K562 (cell line): Measurements from ENCODE around the gene KCNMB1.

ENCODE experiments used
- CHD4 ChIP-seq: fragments of 200-600 bp; sonication (generic); IDR thresholded peaks from 3 replicates; pipeline ENCODE4 v1.6.1; 2012; ENCODE audit warnings: low read depth, mild to moderate bottlenecking, mixed read lengths, low read length, inconsistent platforms; ENCODE audit not compliant: insufficient read depth, insufficient replicate concordance, poor library complexity, severe bottlenecking
- HNRNPL ChIP-seq: fragments of 200-400 bp; formaldehyde crosslinking; IDR thresholded peaks from 2 replicates; pipeline ENCODE4 v1.6.1; 2017; ENCODE audit warnings: low read depth, mild to moderate bottlenecking, low read length
- POLR2A ChIP-seq: fragments of 450-650 bp; conservative IDR thresholded peaks from 2 replicates; pipeline ENCODE4 v1.6.1; 2016
- POLR2AphosphoS5 ChIP-seq: IDR thresholded peaks from 2 replicates; pipeline ENCODE4 v1.6.1; 2011; ENCODE audit warnings: mild to moderate bottlenecking, low read depth, low read length, moderate library complexity; ENCODE audit not compliant: control insufficient read depth, insufficient read depth
- RFX7 ChIP-seq: fragments of 250-450 bp; sonication (Bioruptor Pico); IDR thresholded peaks from 2 replicates; pipeline ENCODE4 v1.5.1; 2021; ENCODE audit warnings: mild to moderate bottlenecking
- RUNX1 ChIP-seq: sonication (generic); IDR thresholded peaks from 2 replicates; pipeline ENCODE4 v1.6.1; 2016; ENCODE audit warnings: antibody characterized with exemption, low read depth
- SRF ChIP-seq, 2 experiments: fragments of 250-450, 450-650 bp in 1 of 2; sonication (Bioruptor Pico) in 1 of 2; sonication (generic) in 1 of 2; formaldehyde crosslinking; IDR thresholded peaks; 2 replicates each; pipeline versions ENCODE4 v1.5.0 to v1.5.1; 2020 to 2022; ENCODE audit warnings: mild to moderate bottlenecking in 1 of 2, missing genetic modification reagents in 1 of 2
- TBL1XR1 ChIP-seq, 2 experiments: IDR thresholded peaks; 2 replicates each; pipeline ENCODE4 v1.6.1; 2012; ENCODE audit warnings: improper control_type of control experiment in 2 of 2, low read length in 2 of 2, mild to moderate bottlenecking in 1 of 2
- ZNF23 ChIP-seq: fragments of 250-450 bp; sonication (Bioruptor Pico); IDR thresholded peaks from 2 replicates; pipeline ENCODE4 v1.4.0; 2020; ENCODE audit warnings: mild to moderate bottlenecking
- ZNF707 ChIP-seq: fragments of 250-450 bp; sonication (Bioruptor Pico); conservative IDR thresholded peaks from 2 replicates; pipeline ENCODE4 v1.8.0; 2022; ENCODE audit warnings: inconsistent platforms, mild to moderate bottlenecking, moderate library complexity
- ZNF76 ChIP-seq: fragments of 250-450 bp; sonication (Bioruptor Pico); IDR thresholded peaks from 2 replicates; pipeline ENCODE4 v1.4.0; 2020; ENCODE audit warnings: mild to moderate bottlenecking, moderate library complexity, borderline replicate concordance
- TF ChIP-seq, protein P1 (sequence below): fragments of 250-450 bp; sonication (Bioruptor Pico); IDR thresholded peaks from 2 replicates; pipeline ENCODE4 v1.4.0; 2020; ENCODE audit warnings: mild to moderate bottlenecking, moderate library complexity

- no peak for TF ChIP-seq ZNF23 (CRISPR knock-in tag)
- no peak for TF ChIP-seq POLR2AphosphoS5
- no peak for TF ChIP-seq HNRNPL
- TF ChIP-seq, protein P1, sequence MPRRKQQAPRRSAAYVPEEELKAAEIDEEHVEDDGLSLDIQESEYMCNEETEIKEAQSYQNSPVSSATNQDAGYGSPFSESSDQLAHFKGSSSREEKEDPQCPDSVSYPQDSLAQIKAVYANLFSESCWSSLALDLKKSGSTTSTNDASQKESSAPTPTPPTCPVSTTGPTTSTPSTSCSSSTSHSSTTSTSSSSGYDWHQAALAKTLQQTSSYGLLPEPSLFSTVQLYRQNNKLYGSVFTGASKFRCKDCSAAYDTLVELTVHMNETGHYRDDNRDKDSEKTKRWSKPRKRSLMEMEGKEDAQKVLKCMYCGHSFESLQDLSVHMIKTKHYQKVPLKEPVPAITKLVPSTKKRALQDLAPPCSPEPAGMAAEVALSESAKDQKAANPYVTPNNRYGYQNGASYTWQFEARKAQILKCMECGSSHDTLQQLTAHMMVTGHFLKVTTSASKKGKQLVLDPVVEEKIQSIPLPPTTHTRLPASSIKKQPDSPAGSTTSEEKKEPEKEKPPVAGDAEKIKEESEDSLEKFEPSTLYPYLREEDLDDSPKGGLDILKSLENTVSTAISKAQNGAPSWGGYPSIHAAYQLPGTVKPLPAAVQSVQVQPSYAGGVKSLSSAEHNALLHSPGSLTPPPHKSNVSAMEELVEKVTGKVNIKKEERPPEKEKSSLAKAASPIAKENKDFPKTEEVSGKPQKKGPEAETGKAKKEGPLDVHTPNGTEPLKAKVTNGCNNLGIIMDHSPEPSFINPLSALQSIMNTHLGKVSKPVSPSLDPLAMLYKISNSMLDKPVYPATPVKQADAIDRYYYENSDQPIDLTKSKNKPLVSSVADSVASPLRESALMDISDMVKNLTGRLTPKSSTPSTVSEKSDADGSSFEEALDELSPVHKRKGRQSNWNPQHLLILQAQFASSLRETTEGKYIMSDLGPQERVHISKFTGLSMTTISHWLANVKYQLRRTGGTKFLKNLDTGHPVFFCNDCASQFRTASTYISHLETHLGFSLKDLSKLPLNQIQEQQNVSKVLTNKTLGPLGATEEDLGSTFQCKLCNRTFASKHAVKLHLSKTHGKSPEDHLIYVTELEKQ (CRISPR knock-in tag) = no peak
- TF ChIP-seq ZNF707 (CRISPR knock-in tag) = no peak
- TF ChIP-seq RUNX1 = no peak
- no peak for TF ChIP-seq ZNF76 (CRISPR knock-in tag)
- TF ChIP-seq TBL1XR1 (IDR thresholded peaks at IDR 0.05; ENCODE audit: low read length in 2 of 2) = no peak
- no peak for TF ChIP-seq CHD4
- TF ChIP-seq RFX7 = no peak
- TF ChIP-seq POLR2A = no peak
- TF ChIP-seq SRF (CRISPR knock-in tag; IDR thresholded peaks at IDR 0.05) = no peak
These were observed 33.5 kb downstream of the KCNMB1 start for GRCh38 chr5:170355601-170356098.
